K562 (cell line): ENCODE results near the gene IL12B. TPM values are rescaled to one million over a fixed set of nuclear protein-coding genes. Genes with fewer than 3 reads are reported as not detected.

Experiments
- ATAC-seq: fragments of 200-7000 bp; cut with Tn5 transposase; 3 replicates; pipeline ENCODE4 v1.9.1; 2020; ENCODE audit warnings: moderate library complexity
- BruUV-seq: library from RNA; stranded (reverse); fragments of 400-500 nt; replicated peaks from 2 replicates; lab custom pipeline; 2021; lab: Mats Ljungman, UMichigan
- CTCF ChIA-PET: fragments of 300-600 bp; formaldehyde crosslinking; extraction: SDS; loops from one replicate; lab custom pipeline; 2021; ENCODE audit warnings: low intra/inter-chr PET ratio; lab: Yijun Ruan, JAX
- POLR2A ChIA-PET: fragments of 300-600, 350-650 bp; sonication (Branson Sonifier 250); formaldehyde crosslinking; extraction: SDS; loops from one replicate; lab custom pipeline; 2021; ENCODE audit warnings: antibody characterized with exemption, inconsistent platforms; lab: Yijun Ruan, JAX
- DNase-seq, 4 experiments: peaks; one replicate each; pipeline versions ENCODE4 v3.0.0 to v3.0.0-alpha.2; 2011 to 2018; ENCODE audit warnings: low spot score in 3 of 4, mixed read lengths in 3 of 4; ENCODE audit errors: extremely low read depth in 1 of 4
- FAIRE-seq: peaks from 2 replicates; lab custom pipeline; 2011; peaks lifted over from hg19 to GRCh38; lab: Jason Lieb, UNC
- H2AFZ ChIP-seq: 2 replicates; pipeline ENCODE4 v1.6.0; 2011; ENCODE audit warnings: low read depth, low read length, control low read depth, inconsistent platforms
- H3K27ac ChIP-seq: fragments of 200-600 bp; 3 replicates; pipeline ENCODE4 v1.8.0; 2011; ENCODE audit warnings: low read depth, mild to moderate bottlenecking, control low read depth, inconsistent platforms, low read length, moderate library complexity, mixed read lengths; ENCODE audit errors: extremely low read depth
- H3K27me3 ChIP-seq, 2 experiments: fragments of 300-600 bp in 1 of 2; 2 replicates in 1 of 2; 3 replicates in 1 of 2; pipeline versions ENCODE4 v1.6.0 to v1.8.0; 2011; ENCODE audit warnings: inconsistent platforms in 2 of 2, low read length in 2 of 2, mild to moderate bottlenecking in 1 of 2, mixed read lengths in 1 of 2, moderate library complexity in 1 of 2; ENCODE audit not compliant: control insufficient read depth in 2 of 2, insufficient read depth in 2 of 2
- H3K36me3 ChIP-seq: fragments of 300-600 bp; 3 replicates; pipeline ENCODE4 v1.8.0; 2011; ENCODE audit warnings: mild to moderate bottlenecking, low read length, inconsistent platforms; ENCODE audit not compliant: control insufficient read depth, insufficient read depth
- H3K4me1 ChIP-seq, 2 experiments: fragments of 200-600 bp in 1 of 2; replicated peaks in 1 of 2; 2 replicates in 1 of 2; 3 replicates in 1 of 2; pipeline versions ENCODE4 v1.5.1 to v1.8.0; 2011; ENCODE audit warnings: inconsistent platforms in 2 of 2, low read length in 2 of 2, mild to moderate bottlenecking in 1 of 2, mixed read lengths in 1 of 2, moderate library complexity in 1 of 2; ENCODE audit not compliant: control insufficient read depth in 2 of 2, insufficient read depth in 2 of 2
- H3K4me2 ChIP-seq: 2 replicates; pipeline ENCODE4 v1.6.1; 2011; ENCODE audit warnings: low read length, control low read depth, inconsistent platforms, mixed read lengths; ENCODE audit not compliant: insufficient read depth
- H3K4me3 ChIP-seq: fragments of 200-600 bp; sonication (generic), shearing (Covaris generic); 2 replicates; pipeline ENCODE4 v1.5.1; 2016; ENCODE audit warnings: control low read depth, inconsistent platforms
- H3K79me2 ChIP-seq: fragments of 200-600 bp; 3 replicates; pipeline ENCODE4 v1.8.0; 2011; ENCODE audit warnings: low read length, inconsistent platforms; ENCODE audit not compliant: control insufficient read depth, insufficient read depth
- H3K9ac ChIP-seq, 2 experiments: 2 replicates each; pipeline versions ENCODE4 v1.6.0 to v1.6.1; 2011; ENCODE audit warnings: low read depth in 2 of 2, low read length in 2 of 2, control low read depth in 1 of 2, inconsistent platforms in 1 of 2, mild to moderate bottlenecking in 1 of 2, mixed read lengths in 1 of 2; ENCODE audit not compliant: insufficient read depth in 1 of 2
- H3K9me1 ChIP-seq: one replicate; pipeline ENCODE4 v1.6.0; 2011; ENCODE audit warnings: inconsistent platforms, mild to moderate bottlenecking, low read length, moderate library complexity; ENCODE audit not compliant: control insufficient read depth, insufficient read depth
- H3K9me3 ChIP-seq: replicated peaks from 2 replicates; pipeline ENCODE4 v1.5.1; 2011; ENCODE audit warnings: low read depth, low read length, inconsistent platforms; ENCODE audit not compliant: control insufficient read depth, insufficient read depth
- H4K20me1 ChIP-seq: replicated peaks from 2 replicates; pipeline ENCODE4 v1.6.1; 2011; ENCODE audit warnings: low read length, inconsistent platforms, mixed read lengths; ENCODE audit not compliant: control insufficient read depth, insufficient read depth
- ERF ChIP-seq: fragments of 450-650 bp; formaldehyde crosslinking; IDR thresholded peaks from 2 replicates; pipeline ENCODE4 v1.4.0; 2020; ENCODE audit warnings: mild to moderate bottlenecking, mixed read lengths
- NONO ChIP-seq, 2 experiments: fragments of 200-400 bp in 1 of 2; fragments of 450-650 bp in 1 of 2; formaldehyde crosslinking in 1 of 2; IDR thresholded peaks; 2 replicates each; pipeline ENCODE4 v1.6.1; 2017; ENCODE audit warnings: low read depth in 2 of 2, mild to moderate bottlenecking in 2 of 2, moderate library complexity in 2 of 2, low read length in 1 of 2
- NR2C1 ChIP-seq, 2 experiments: fragments of 450-650 bp; IDR thresholded peaks; 2 replicates each; pipeline ENCODE4 v1.6.1; 2017; ENCODE audit warnings: mild to moderate bottlenecking in 2 of 2, antibody characterized with exemption in 1 of 2, inconsistent platforms in 1 of 2, missing compliant biosample characterization in 1 of 2, missing genetic modification characterization in 1 of 2
- RBM25 ChIP-seq: fragments of 200-400 bp; formaldehyde crosslinking; IDR thresholded peaks from 2 replicates; pipeline ENCODE4 v1.6.1; 2018; ENCODE audit warnings: low read length, low read depth, moderate library complexity; ENCODE audit not compliant: severe bottlenecking
- SMAD4 ChIP-seq: fragments of 250-450 bp; sonication (Bioruptor Pico); conservative IDR thresholded peaks from 2 replicates; pipeline ENCODE4 v1.8.0; 2021; ENCODE audit warnings: inconsistent platforms, mild to moderate bottlenecking, moderate library complexity
- TCF7L2 ChIP-seq: fragments of 150-350 bp; IDR thresholded peaks from 2 replicates; pipeline ENCODE4 v1.6.1; 2016; ENCODE audit warnings: low read depth, mild to moderate bottlenecking, low read length, moderate library complexity
- ZNF695 ChIP-seq: fragments of 450-650 bp; formaldehyde crosslinking; IDR thresholded peaks from 2 replicates; pipeline ENCODE4 v1.4.0; 2020; ENCODE audit warnings: mild to moderate bottlenecking, moderate library complexity
- WGBS: fragments of 100-300 bp; shearing (Covaris generic); methylation state at CpG from one replicate; pipeline ENCODE4 v1.1.6; 2016; ENCODE audit warnings: low coverage, mixed read lengths; ENCODE audit not compliant: insufficient coverage; ENCODE audit errors: missing lambda C conversion rate; 5-methylcytosine and 5-hydroxymethylcytosine counted together
- in situ Hi-C: fragments of 300-500 bp; cut with MboI; formaldehyde crosslinking; loops from 4 replicates; pipeline ENCODE4 v1.15.0; 2018; ENCODE audit warnings: inconsistent platforms, mixed read lengths
- intact Hi-C: fragments of 100-400 bp; cut with micrococcal nuclease; formaldehyde crosslinking; loops from 2 replicates; pipeline ENCODE4 v1.14.2; 2022
- polyA plus RNA-seq, 8 experiments: library from polyadenylated mRNA; depleted of rRNA in 4 of 8; stranded (reverse) in 5 of 8; unstranded in 3 of 8; fragments of >200 nt; fragmentation: Nextera tagmentation in 2 of 8; fragmentation: Illumina TruSeq in 1 of 8; extraction: Ambion mirVana in 2 of 8; extraction: Trizol in 1 of 8; gene quantifications; 2 replicates each; pipeline versions ENCODE4 v1.2.1 to v1.2.3, GENCODE V29; 2011 to 2014; ENCODE audit warnings: inconsistent platforms in 1 of 8, missing spikeins in 1 of 8
- total RNA-seq, 7 experiments: library from RNA; depleted of rRNA in 6 of 7; stranded (reverse); fragments of >200 nt in 6 of 7; fragmentation: Illumina TruSeq in 2 of 7; extraction: Trizol in 2 of 7; gene quantifications; 2 replicates each; pipeline versions ENCODE4 v1.2.1 to v1.2.3, GENCODE V29; 2011 to 2021; ENCODE audit warnings: low replicate concordance in 1 of 7
- TF ChIP-seq, protein P1 (sequence below): sonication (generic); formaldehyde crosslinking; IDR thresholded peaks from 2 replicates; pipeline ENCODE4 v1.8.0; 2022; ENCODE audit warnings: missing genetic modification reagents, mild to moderate bottlenecking, moderate library complexity, borderline replicate concordance

IL12B gene
- total and polyA plus RNA-seq, 9 of the 15 experiments (the other 6 are each of a cell fraction or from before 2014, with no cell fraction given), result not detected

DNA sequence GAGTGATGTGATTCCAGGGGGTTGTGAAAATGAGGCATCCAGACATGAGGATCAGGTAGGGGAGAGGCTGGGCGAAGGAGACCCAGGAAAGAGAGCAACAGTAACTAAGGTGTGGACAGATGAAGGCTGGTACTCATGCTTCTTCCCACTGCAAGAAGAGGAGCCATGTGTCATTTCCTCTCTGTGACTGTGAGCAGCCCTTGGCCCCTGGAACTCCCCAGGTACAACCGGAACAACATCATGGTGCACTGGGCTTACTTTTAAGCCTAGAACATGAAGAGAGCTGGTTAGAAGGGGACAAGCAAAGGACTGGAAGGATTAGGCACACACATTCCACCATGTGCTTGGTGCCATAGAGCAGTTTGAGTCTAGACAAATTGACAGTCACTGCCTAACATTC, 10.9 kb upstream of the IL12B start:
- intact Hi-C loops, result no loop called here
- Histone ChIP-seq H3K27ac (no peak overlapping the region), H3K27me3 (no peaks in the 10 kb centered on the region), H2AFZ (no peak overlapping the region), H3K4me2 (no peak overlapping the region), H3K79me2 (no peaks in the 10 kb centered on the region), H3K4me1 (peaks cover 0 to 5% of the 10 kb centered on the region in 2 experiments; a peak in 1 of 5 replicates), H3K9me3 (no peaks in the 10 kb centered on the region), H3K4me3 (no peak overlapping the region), H4K20me1 (no peaks in the 10 kb centered on the region), H3K36me3 (no peaks in the 10 kb centered on the region), H3K9me1 (no peaks in the 10 kb centered on the region), H3K9ac (no peak overlapping the region)
- WGBS, result 8% methylated on average over 2 of the region's 2 CpGs
- CTCF ChIA-PET, result no interaction called here
- DNase-seq (no peak), ATAC-seq (no peak), FAIRE-seq (no peak)
- in situ Hi-C loops, result no loop called here
- no TSS peak for BruUV-seq
- TF ChIP-seq NONO (IDR thresholded peaks at IDR 0.05; ENCODE audit: low read depth in 2 of 2, low read length in 1 of 2) (no peak), ZNF695 (CRISPR knock-in tag) (no peak)
- TF ChIP-seq, protein P1, sequence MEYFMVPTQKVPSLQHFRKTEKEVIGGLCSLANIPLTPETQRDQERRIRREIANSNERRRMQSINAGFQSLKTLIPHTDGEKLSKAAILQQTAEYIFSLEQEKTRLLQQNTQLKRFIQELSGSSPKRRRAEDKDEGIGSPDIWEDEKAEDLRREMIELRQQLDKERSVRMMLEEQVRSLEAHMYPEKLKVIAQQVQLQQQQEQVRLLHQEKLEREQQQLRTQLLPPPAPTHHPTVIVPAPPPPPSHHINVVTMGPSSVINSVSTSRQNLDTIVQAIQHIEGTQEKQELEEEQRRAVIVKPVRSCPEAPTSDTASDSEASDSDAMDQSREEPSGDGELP (CRISPR knock-in tag), result no peak
- POLR2A ChIA-PET, result interaction anchor here (0.7 to 1.4 kb wide), 2 partner anchors 90 to 94 kb away, joined by 3 read pairs; no protein-coding TSS in a partner anchor

- no TSS peak for BruUV-seq
- no peaks in the 10 kb centered on the region for H3K27me3 ChIP-seq
- H3K4me2 ChIP-seq, result no peak overlapping the region
- H3K9ac ChIP-seq, result no peak overlapping the region
- no peak for ATAC-seq
- intact Hi-C loops (no loop called here), in situ Hi-C loops (no loop called here)
- H4K20me1 ChIP-seq, result no peaks in the 10 kb centered on the region
- no peak overlapping the region for H2AFZ ChIP-seq
- ChIA-PET POLR2A (interaction anchor here (0.7 to 1.4 kb wide), 2 partner anchors 90 to 93 kb away, joined by 3 read pairs; no protein-coding TSS in a partner anchor), CTCF (no interaction called here)
- no peaks in the 10 kb centered on the region for H3K9me3 ChIP-seq
- no peaks in the 10 kb centered on the region for H3K79me2 ChIP-seq
- 18% methylated on average over 4 of the region's 4 CpGs for WGBS
- no peak overlapping the region for H3K4me3 ChIP-seq
- DNase-seq, result no peak
- peaks cover 0 to 5% of the 10 kb centered on the region in 2 experiments; a peak in 1 of 5 replicates for H3K4me1 ChIP-seq
- H3K27ac ChIP-seq, result no peak overlapping the region
- TF ChIP-seq RBM25 (peak; percentile 64), SMAD4 (no peak), TCF7L2 (no peak), NR2C1 (IDR thresholded peaks at IDR 0.05) (no peak), NR2C1 (tag; IDR thresholded peaks at IDR 0.05) (no peak), ERF (CRISPR knock-in tag) (no peak)
- no peak for FAIRE-seq
- no peaks in the 10 kb centered on the region for H3K9me1 ChIP-seq
- no peaks in the 10 kb centered on the region for H3K36me3 ChIP-seq
Observed at GRCh38 chr5:159340511-159340910, 10.2 kb upstream of the IL12B start.
